ENCODE data around the gene PTPMT1. TPM values are rescaled to one million over a fixed set of nuclear protein-coding genes. Genes with fewer than 3 reads are reported as not detected.

PTPMT1 gene
- total RNA-seq, 6 experiments from 2014 or later = 14.7 to 118 (median 20.5) TPM

DNA sequence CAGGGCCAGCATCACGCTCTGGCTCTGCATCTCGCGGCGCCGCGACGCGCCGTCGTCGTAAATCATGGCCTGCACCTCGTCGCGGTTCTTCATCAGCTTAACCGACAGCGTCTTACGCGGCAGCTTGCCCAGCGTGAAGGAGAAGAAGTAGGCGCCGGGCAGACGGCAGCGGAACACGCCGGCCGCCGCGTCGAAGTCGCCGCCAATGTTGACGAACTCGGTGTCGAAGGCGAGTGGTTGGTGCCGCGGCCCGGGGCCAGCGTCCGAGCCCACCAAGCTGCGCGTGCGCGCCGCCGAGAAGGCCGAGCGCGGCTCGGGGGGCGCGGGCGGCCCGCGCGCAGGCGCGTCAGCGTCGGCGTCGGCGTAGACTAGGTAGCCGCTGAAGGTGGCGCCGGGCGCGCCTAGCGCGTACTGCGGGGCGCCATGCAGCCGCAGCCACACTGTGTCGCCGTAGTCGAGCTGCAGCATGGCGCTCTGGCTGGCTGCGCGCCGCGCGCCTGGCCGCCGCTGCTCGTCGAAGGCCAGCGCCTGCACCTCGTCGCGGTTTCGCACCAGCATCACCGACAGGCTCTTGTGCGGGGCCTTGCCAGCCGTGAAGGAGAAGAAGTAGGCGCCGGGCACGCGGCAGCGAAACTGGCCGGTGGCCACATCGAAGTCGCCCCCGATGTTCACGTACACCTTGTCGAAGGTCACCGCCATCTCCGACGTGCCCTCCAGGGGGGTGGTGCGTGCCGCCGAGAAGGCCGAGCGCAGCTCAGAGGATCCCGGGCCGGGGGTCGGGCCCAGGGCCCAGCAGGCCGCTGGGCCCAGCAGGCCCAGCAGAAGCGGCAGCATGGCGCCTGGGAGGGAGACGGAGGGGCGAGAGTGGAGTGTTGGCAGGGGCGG is 24.8 kb downstream of the PTPMT1 start:
- WGBS (ENCODE audit: insufficient coverage, low coverage, low lambda C conversion rate, missing lambda C conversion rate) = 68% methylated on average over 17 of the region's 122 CpGs
- Histone ChIP-seq H3K27me3 (peaks cover 0 to 9% of the 10 kb centered on the region in 2 donors), H3K4me1 (peaks cover 0 to 3% (median 0%) of the 10 kb centered on the region in 4 donors), H3K27ac (no peak overlapping the region), H3K9me3 (no peaks in the 10 kb centered on the region), H3K4me3 (no peak overlapping the region), H3K36me3 (no peaks in the 10 kb centered on the region)
- TF ChIP-seq, protein P1, sequence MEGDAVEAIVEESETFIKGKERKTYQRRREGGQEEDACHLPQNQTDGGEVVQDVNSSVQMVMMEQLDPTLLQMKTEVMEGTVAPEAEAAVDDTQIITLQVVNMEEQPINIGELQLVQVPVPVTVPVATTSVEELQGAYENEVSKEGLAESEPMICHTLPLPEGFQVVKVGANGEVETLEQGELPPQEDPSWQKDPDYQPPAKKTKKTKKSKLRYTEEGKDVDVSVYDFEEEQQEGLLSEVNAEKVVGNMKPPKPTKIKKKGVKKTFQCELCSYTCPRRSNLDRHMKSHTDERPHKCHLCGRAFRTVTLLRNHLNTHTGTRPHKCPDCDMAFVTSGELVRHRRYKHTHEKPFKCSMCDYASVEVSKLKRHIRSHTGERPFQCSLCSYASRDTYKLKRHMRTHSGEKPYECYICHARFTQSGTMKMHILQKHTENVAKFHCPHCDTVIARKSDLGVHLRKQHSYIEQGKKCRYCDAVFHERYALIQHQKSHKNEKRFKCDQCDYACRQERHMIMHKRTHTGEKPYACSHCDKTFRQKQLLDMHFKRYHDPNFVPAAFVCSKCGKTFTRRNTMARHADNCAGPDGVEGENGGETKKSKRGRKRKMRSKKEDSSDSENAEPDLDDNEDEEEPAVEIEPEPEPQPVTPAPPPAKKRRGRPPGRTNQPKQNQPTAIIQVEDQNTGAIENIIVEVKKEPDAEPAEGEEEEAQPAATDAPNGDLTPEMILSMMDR (IDR thresholded peaks at IDR 0.05) = no peak
- no peak for TF ChIP-seq POLR2A (IDR thresholded peaks at IDR 0.05)
- ATAC-seq (no peak), DNase-seq (no peak)
- intact Hi-C loops (cut with DNase I) = no loop called here

DNA sequence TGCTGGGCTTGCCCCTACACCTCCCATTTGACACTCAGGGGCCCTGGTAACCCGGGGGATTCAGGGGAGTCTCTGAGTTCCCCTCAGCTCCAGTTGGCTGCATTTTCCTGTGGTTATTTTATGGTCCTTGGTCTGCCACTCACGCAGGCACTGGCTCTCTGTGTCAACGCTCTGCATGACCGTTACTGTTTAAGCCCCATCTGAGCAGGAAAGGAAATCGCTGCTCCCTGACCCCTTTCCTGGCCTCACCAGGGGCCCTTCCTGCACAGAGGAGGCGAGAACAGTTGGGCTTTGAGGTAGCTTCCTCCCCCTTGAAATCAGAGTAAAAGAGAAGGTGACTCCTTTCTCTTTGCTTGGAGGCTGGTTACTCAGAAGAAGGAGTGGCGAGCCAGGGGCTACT is 26.4 kb downstream of the PTPMT1 start:
- no peak for DNase-seq
- no peak for ATAC-seq
- no peak for TF ChIP-seq POLR2A (IDR thresholded peaks at IDR 0.05)
- TF ChIP-seq, protein P1 (IDR thresholded peaks at IDR 0.05) = no peak
- Histone ChIP-seq H3K9me3 (no peaks in the 10 kb centered on the region), H3K4me1 (peaks cover 0 to 3% (median 0%) of the 10 kb centered on the region in 4 donors), H3K36me3 (no peaks in the 10 kb centered on the region), H3K27me3 (peaks cover 0 to 9% of the 10 kb centered on the region in 2 donors), H3K27ac (no peak overlapping the region), H3K4me3 (no peak overlapping the region)
- intact Hi-C loops (cut with DNase I) = no loop called here
- 27% methylated on average over 6 of the region's 7 CpGs for whole genome bisulfite sequencing (ENCODE audit: insufficient coverage, low coverage, low lambda C conversion rate, missing lambda C conversion rate)

DNA sequence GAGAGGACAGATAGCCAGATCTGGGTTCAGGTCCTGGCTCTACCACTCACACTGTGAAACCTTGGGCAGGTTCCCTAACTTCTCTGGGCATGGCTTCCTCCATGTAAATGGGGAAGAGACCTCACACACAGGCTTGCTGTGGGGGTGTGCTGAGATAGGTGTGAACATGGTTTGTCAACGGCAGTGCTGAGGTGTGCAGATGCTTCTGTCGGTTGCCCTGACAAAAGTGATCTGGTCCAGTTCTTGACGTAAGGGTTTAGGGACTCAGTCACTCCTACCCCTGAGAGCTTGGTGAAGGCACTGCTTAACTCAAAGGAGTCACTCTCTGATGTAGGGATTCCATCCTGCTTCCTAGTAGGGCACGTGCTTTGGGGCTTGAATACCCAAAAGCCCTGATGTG is 26.9 kb downstream of the PTPMT1 start:
- DNase-seq = no peak
- WGBS (ENCODE audit: insufficient coverage, low coverage, low lambda C conversion rate, missing lambda C conversion rate) = 40% methylated on average over 4 of the region's 4 CpGs
- no peak overlapping the region for H3K27ac ChIP-seq
- H3K4me3 ChIP-seq = no peak overlapping the region
- no peaks in the 10 kb centered on the region for H3K36me3 ChIP-seq
- no peaks in the 10 kb centered on the region for H3K9me3 ChIP-seq
- peaks cover 0 to 9% of the 10 kb centered on the region in 2 donors for H3K27me3 ChIP-seq
- intact Hi-C loops (cut with DNase I) = no loop called here
- H3K4me1 ChIP-seq = peaks cover 0 to 3% (median 0%) of the 10 kb centered on the region in 4 donors
- TF ChIP-seq POLR2A (IDR thresholded peaks at IDR 0.05) = no peak
- TF ChIP-seq, protein P1 (IDR thresholded peaks at IDR 0.05) = no peak
- ATAC-seq = no peak

DNA sequence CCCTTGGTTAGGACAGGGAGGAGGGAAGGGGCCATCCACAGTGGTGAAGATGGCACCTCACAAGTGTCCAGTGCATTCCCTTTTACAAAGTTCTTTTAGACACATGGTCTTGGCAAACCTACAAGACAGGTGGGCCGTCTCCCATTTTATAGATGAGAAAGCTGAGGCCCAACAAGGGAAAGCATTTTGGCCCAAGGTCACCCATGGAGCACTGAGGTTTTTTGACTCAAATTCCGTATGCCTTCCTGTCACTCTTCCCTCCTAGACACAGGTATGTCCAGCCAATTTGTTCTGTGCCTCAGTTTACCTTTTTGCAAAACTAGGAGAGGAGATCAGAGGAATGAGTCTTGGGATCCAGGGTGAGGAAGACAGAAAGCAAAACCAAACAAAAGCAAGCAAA is 27.6 kb downstream of the PTPMT1 start:
- WGBS (ENCODE audit: insufficient coverage, low coverage, low lambda C conversion rate, missing lambda C conversion rate) = 65% methylated on average over 2 of the region's 2 CpGs
- intact Hi-C loops (cut with DNase I) = no loop called here
- Histone ChIP-seq H3K36me3 (no peaks in the 10 kb centered on the region), H3K9me3 (no peaks in the 10 kb centered on the region), H3K27ac (no peak overlapping the region), H3K4me1 (peaks cover 0 to 3% (median 0%) of the 10 kb centered on the region in 4 donors), H3K27me3 (peaks cover 0 to 9% of the 10 kb centered on the region in 2 donors), H3K4me3 (no peak overlapping the region)
- ATAC-seq (no peak), DNase-seq (no peak)
- TF ChIP-seq, protein P1 (IDR thresholded peaks at IDR 0.05) = no peak
- TF ChIP-seq POLR2A (IDR thresholded peaks at IDR 0.05) = no peak

All from right lobe of liver (tissue), 6 donors.